Activated naive CD8-positive, alpha-beta T cell treated with anti-CD3 and anti-CD28 coated beads for 36 hours (primary cell): ENCODE data around the gene PDHX. TPM values are rescaled to one million over a fixed set of nuclear protein-coding genes. Genes with fewer than 3 reads are reported as not detected.

Experiments
- DNase-seq: peaks from one replicate; pipeline ENCODE4 v3.0.0; 2021
- H3K27ac Mint-ChIP-seq: one replicate; pipeline ENCODE4 v1.8.0; 2022; ENCODE audit warnings: mild to moderate bottlenecking, moderate library complexity, mixed read lengths
- H3K27me3 Mint-ChIP-seq: one replicate; pipeline ENCODE4 v1.8.0; 2022; ENCODE audit warnings: mild to moderate bottlenecking, mixed read lengths
- H3K36me3 Mint-ChIP-seq: one replicate; pipeline ENCODE4 v1.8.0; 2021; ENCODE audit warnings: mild to moderate bottlenecking, mixed read lengths
- H3K4me1 Mint-ChIP-seq: one replicate; pipeline ENCODE4 v1.8.0; 2021; ENCODE audit warnings: mixed read lengths
- H3K4me3 Mint-ChIP-seq: one replicate; pipeline ENCODE4 v1.8.0; 2022; ENCODE audit warnings: mild to moderate bottlenecking, moderate library complexity, mixed read lengths
- H3K9me3 Mint-ChIP-seq: one replicate; pipeline ENCODE4 v1.8.0; 2022; ENCODE audit warnings: mixed read lengths
- total RNA-seq, 2 experiments: library from RNA; stranded (reverse); gene quantifications; one replicate each; pipeline ENCODE4 v1.2.3, GENCODE V29; 2021

Gene PDHX
- total RNA-seq, 2 experiments from 2014 or later, result 45.3 to 46.9 TPM

- DNase-seq, result no peak
- peaks cover 28% of the 10 kb centered on the region for H3K4me1 Mint-ChIP-seq
- no peak overlapping the region for H3K27ac Mint-ChIP-seq
- H3K27me3 Mint-ChIP-seq, result no peaks in the 10 kb centered on the region
- peaks cover 8% of the 10 kb centered on the region for H3K36me3 Mint-ChIP-seq
- peaks cover 12% of the 10 kb centered on the region for H3K9me3 Mint-ChIP-seq
- H3K4me3 Mint-ChIP-seq, result no peak overlapping the region
Measured at GRCh38 chr11:35029979-35030682, 113.7 kb downstream of the PDHX start.

GRCh38 chr11:35030716-35031213 is 114.3 kb downstream of the PDHX start:
- peaks cover 33% of the 10 kb centered on the region for H3K4me1 Mint-ChIP-seq

GRCh38 chr11:35031346-35031745 is 114.9 kb downstream of the PDHX start:
- Mint-ChIP-seq H3K27ac (no peak overlapping the region), H3K4me1 (peaks cover 33% of the 10 kb centered on the region), H3K27me3 (no peaks in the 10 kb centered on the region), H3K9me3 (peaks cover 7% of the 10 kb centered on the region), H3K4me3 (no peak overlapping the region), H3K36me3 (peaks cover 7% of the 10 kb centered on the region)
- no peak for DNase-seq

More at GRCh38 chr11:35030716-35031213, 114.3 kb downstream of the PDHX start:
- Mint-ChIP-seq H3K36me3 (peaks cover 7% of the 10 kb centered on the region), H3K27ac (no peak overlapping the region), H3K27me3 (no peaks in the 10 kb centered on the region), H3K4me3 (no peak overlapping the region), H3K9me3 (peaks cover 11% of the 10 kb centered on the region)
- no peak for DNase-seq

- Mint-ChIP-seq H3K27ac (no peak overlapping the region), H3K27me3 (no peaks in the 10 kb centered on the region), H3K9me3 (peaks cover 5% of the 10 kb centered on the region), H3K4me1 (peaks cover 35% of the 10 kb centered on the region), H3K36me3 (peaks cover 7% of the 10 kb centered on the region), H3K4me3 (no peak overlapping the region)
- no peak for DNase-seq
Measured at GRCh38 chr11:35031867-35032266, 115.4 kb downstream of the PDHX start.

- Mint-ChIP-seq H3K4me3 (no peak overlapping the region), H3K27me3 (peaks cover 3% of the 10 kb centered on the region), H3K27ac (no peak overlapping the region), H3K36me3 (peaks cover 9% of the 10 kb centered on the region), H3K9me3 (peaks cover 6% of the 10 kb centered on the region), H3K4me1 (peaks cover 37% of the 10 kb centered on the region)
- no peak for DNase-seq
Measured at GRCh38 chr11:35033011-35033410, 116.6 kb downstream of the PDHX start.

- Mint-ChIP-seq H3K9me3 (peaks cover 4% of the 10 kb centered on the region), H3K4me1 (peaks cover 40% of the 10 kb centered on the region), H3K4me3 (no peak overlapping the region), H3K27me3 (peaks cover 3% of the 10 kb centered on the region), H3K36me3 (peaks cover 8% of the 10 kb centered on the region), H3K27ac (no peak overlapping the region)
- no peak for DNase-seq
Measured at GRCh38 chr11:35034401-35034800, 118.0 kb downstream of the PDHX start.

- no peak overlapping the region for H3K4me3 Mint-ChIP-seq
- H3K9me3 Mint-ChIP-seq, result peaks cover 4% of the 10 kb centered on the region
- H3K4me1 Mint-ChIP-seq, result peaks cover 41% of the 10 kb centered on the region
- H3K36me3 Mint-ChIP-seq, result peaks cover 8% of the 10 kb centered on the region
- DNase-seq, result no peak
- peaks cover 3% of the 10 kb centered on the region for H3K27me3 Mint-ChIP-seq
- H3K27ac Mint-ChIP-seq, result no peak overlapping the region
Measured at GRCh38 chr11:35035894-35036408, 119.5 kb downstream of the PDHX start.

- H3K27me3 Mint-ChIP-seq, result peaks cover 3% of the 10 kb centered on the region
- no peak overlapping the region for H3K27ac Mint-ChIP-seq
- H3K9me3 Mint-ChIP-seq, result peaks cover 4% of the 10 kb centered on the region
- peaks cover 8% of the 10 kb centered on the region for H3K36me3 Mint-ChIP-seq
- peaks cover 42% of the 10 kb centered on the region for H3K4me1 Mint-ChIP-seq
- H3K4me3 Mint-ChIP-seq, result no peak overlapping the region
- no peak for DNase-seq
Measured at GRCh38 chr11:35036639-35037038, 120.2 kb downstream of the PDHX start.

- peaks cover 47% of the 10 kb centered on the region for H3K4me1 Mint-ChIP-seq
- H3K36me3 Mint-ChIP-seq, result peaks cover 4% of the 10 kb centered on the region
- no peak for DNase-seq
- no peak overlapping the region for H3K27ac Mint-ChIP-seq
- peaks cover 4% of the 10 kb centered on the region for H3K9me3 Mint-ChIP-seq
- H3K4me3 Mint-ChIP-seq, result no peak overlapping the region
- peaks cover 3% of the 10 kb centered on the region for H3K27me3 Mint-ChIP-seq
Measured at GRCh38 chr11:35038211-35038928, 122.0 kb downstream of the PDHX start.

- Mint-ChIP-seq H3K4me3 (no peak overlapping the region), H3K36me3 (peaks cover 2% of the 10 kb centered on the region), H3K4me1 (peaks cover 40% of the 10 kb centered on the region)
Measured at GRCh38 chr11:35039076-35039475, 122.7 kb downstream of the PDHX start.

GRCh38 chr11:35040221-35040942 is 124.0 kb downstream of the PDHX start:
- H3K27me3 Mint-ChIP-seq, result peaks cover 3% of the 10 kb centered on the region
- H3K4me3 Mint-ChIP-seq, result peak overlapping the region; percentile 60
- H3K9me3 Mint-ChIP-seq, result peaks cover 4% of the 10 kb centered on the region
- peaks cover 45% of the 10 kb centered on the region for H3K4me1 Mint-ChIP-seq
- H3K36me3 Mint-ChIP-seq, result peaks cover 2% of the 10 kb centered on the region
- peak; percentile 62 for DNase-seq
- peak overlapping the region; percentile 89 for H3K27ac Mint-ChIP-seq

More at GRCh38 chr11:35039076-35039475, 122.7 kb downstream of the PDHX start:
- Mint-ChIP-seq H3K27me3 (peaks cover 3% of the 10 kb centered on the region), H3K27ac (no peak overlapping the region), H3K9me3 (peaks cover 4% of the 10 kb centered on the region)
- DNase-seq, result no peak

- Mint-ChIP-seq H3K27me3 (peaks cover 3% of the 10 kb centered on the region), H3K27ac (peak overlapping the region; percentile 89), H3K36me3 (peaks cover 2% of the 10 kb centered on the region), H3K9me3 (peaks cover 4% of the 10 kb centered on the region), H3K4me1 (peaks cover 49% of the 10 kb centered on the region), H3K4me3 (no peak overlapping the region)
- no peak for DNase-seq
Measured at GRCh38 chr11:35041070-35041554, 124.7 kb downstream of the PDHX start.

GRCh38 chr11:35042224-35042623 is 125.8 kb downstream of the PDHX start:
- peaks cover 7% of the 10 kb centered on the region for H3K36me3 Mint-ChIP-seq
- H3K4me1 Mint-ChIP-seq, result peaks cover 56% of the 10 kb centered on the region
- H3K27ac Mint-ChIP-seq, result no peak overlapping the region
- DNase-seq, result no peak
- peaks cover 4% of the 10 kb centered on the region for H3K9me3 Mint-ChIP-seq
- no peak overlapping the region for H3K4me3 Mint-ChIP-seq
- H3K27me3 Mint-ChIP-seq, result peaks cover 3% of the 10 kb centered on the region

- peaks cover 1% of the 10 kb centered on the region for H3K27me3 Mint-ChIP-seq
- no peak overlapping the region for H3K27ac Mint-ChIP-seq
- H3K36me3 Mint-ChIP-seq, result peaks cover 11% of the 10 kb centered on the region
- peaks cover 6% of the 10 kb centered on the region for H3K9me3 Mint-ChIP-seq
- peaks cover 63% of the 10 kb centered on the region for H3K4me1 Mint-ChIP-seq
- no peak for DNase-seq
- no peak overlapping the region for H3K4me3 Mint-ChIP-seq
Measured at GRCh38 chr11:35042913-35043312, 126.5 kb downstream of the PDHX start.

GRCh38 chr11:35043936-35044335 is 127.5 kb downstream of the PDHX start:
- no peaks in the 10 kb centered on the region for H3K27me3 Mint-ChIP-seq
- H3K36me3 Mint-ChIP-seq, result peaks cover 19% of the 10 kb centered on the region
- no peak overlapping the region for H3K27ac Mint-ChIP-seq
- H3K4me3 Mint-ChIP-seq, result no peak overlapping the region
- H3K4me1 Mint-ChIP-seq, result peaks cover 68% of the 10 kb centered on the region
- H3K9me3 Mint-ChIP-seq, result peaks cover 11% of the 10 kb centered on the region
- no peak for DNase-seq
